H1 (cell line): Measurements from ENCODE around the gene AIM2. TPM values are rescaled to one million over a fixed set of nuclear protein-coding genes. Genes with fewer than 3 reads are reported as not detected.

Experiments used
- CTCF ChIA-PET: fragments of 300-600 bp; sonication (Branson Sonifier 250); formaldehyde crosslinking; loops from one replicate; lab custom pipeline; 2021; ENCODE audit not compliant: partially characterized antibody; lab: Charles Lee
- POLR2A ChIA-PET: fragments of 300-600 bp; sonication (Branson Sonifier 250); formaldehyde crosslinking; loops from one replicate; lab custom pipeline; 2021; ENCODE audit warnings: inconsistent platforms; ENCODE audit not compliant: partially characterized antibody; lab: Charles Lee
- DNase-seq, 2 experiments: peaks; one replicate each; pipeline versions ENCODE4 v3.0.0 to v3.0.0-alpha.2; 2010 to 2022; ENCODE audit warnings: low spot score in 2 of 2, low read depth in 1 of 2, mixed read lengths in 1 of 2
- FAIRE-seq: peaks from 2 replicates; lab custom pipeline; 2011; peaks lifted over from hg19 to GRCh38; lab: Jason Lieb, UNC
- H2AFZ ChIP-seq: 2 replicates; pipeline ENCODE4 v1.8.1; 2012; ENCODE audit warnings: low read length, inconsistent platforms
- H2AK5ac ChIP-seq: 2 replicates; pipeline ENCODE4 v1.6.1; 2013; ENCODE audit warnings: low read depth, low read length
- H2BK120ac ChIP-seq: replicated peaks from 2 replicates; pipeline ENCODE3; 2013; ENCODE audit warnings: low read depth, low read length, inconsistent platforms
- H2BK12ac ChIP-seq: 2 replicates; pipeline ENCODE4 v1.6.1; 2013; ENCODE audit warnings: low read depth, low read length
- H2BK15ac ChIP-seq: 2 replicates; pipeline ENCODE4 v1.6.1; 2013; ENCODE audit warnings: low read length
- H2BK20ac ChIP-seq: 2 replicates; pipeline ENCODE4 v1.6.1; 2013; ENCODE audit warnings: low read length
- H2BK5ac ChIP-seq: 2 replicates; pipeline ENCODE4 v1.6.1; 2013; ENCODE audit warnings: low read depth, low read length
- H3K14ac ChIP-seq: 2 replicates; pipeline ENCODE4 v1.6.1; 2013; ENCODE audit warnings: inconsistent platforms; ENCODE audit not compliant: insufficient read length
- H3K18ac ChIP-seq: 2 replicates; pipeline ENCODE4 v1.6.1; 2013; ENCODE audit warnings: low read length; ENCODE audit errors: extremely low read depth
- H3K23ac ChIP-seq: 2 replicates; pipeline ENCODE4 v1.6.1; 2013; ENCODE audit warnings: inconsistent platforms; ENCODE audit not compliant: insufficient read length
- H3K23me2 ChIP-seq: 2 replicates; pipeline ENCODE4 v1.6.1; 2013; ENCODE audit warnings: low read depth, low read length
- H3K27ac ChIP-seq: 2 replicates; pipeline ENCODE4 v1.6.1; 2011; ENCODE audit warnings: low read depth, low read length, inconsistent platforms
- H3K27me3 ChIP-seq, 4 experiments: replicated peaks in 1 of 4; 1 replicate in 1 of 4; 2 replicates in 3 of 4; pipeline versions ENCODE4 v1.6.1 to v1.8.1; 2011 to 2013; ENCODE audit warnings: low read length in 3 of 4, mild to moderate bottlenecking in 3 of 4, inconsistent platforms in 2 of 4, mixed read lengths in 2 of 4, moderate library complexity in 1 of 4; ENCODE audit not compliant: control insufficient read depth in 3 of 4, insufficient read depth in 3 of 4; ENCODE audit errors: extremely low read depth in 1 of 4
- H3K36me3 ChIP-seq, 4 experiments: 2 replicates each; pipeline versions ENCODE4 v1.6.1 to v1.8.1; 2011 to 2013; ENCODE audit warnings: mild to moderate bottlenecking in 4 of 4, low read length in 3 of 4, moderate library complexity in 2 of 4, control low read depth in 1 of 4, inconsistent platforms in 1 of 4; ENCODE audit not compliant: insufficient read depth in 4 of 4, control insufficient read depth in 2 of 4
- H3K4ac ChIP-seq: replicated peaks from 2 replicates; pipeline ENCODE3; 2013; ENCODE audit warnings: low read length, low read depth, mixed read lengths, inconsistent platforms; ENCODE audit not compliant: insufficient read length
- H3K4me1 ChIP-seq, 4 experiments: replicated peaks in 1 of 4; 1 replicate in 1 of 4; 2 replicates in 3 of 4; pipeline versions ENCODE4 v1.6.1 to v1.8.1; 2011 to 2013; ENCODE audit warnings: low read length in 3 of 4, inconsistent platforms in 2 of 4, mixed read lengths in 1 of 4; ENCODE audit not compliant: insufficient read depth in 4 of 4, control insufficient read depth in 3 of 4
- H3K4me2 ChIP-seq, 2 experiments: 2 replicates each; pipeline versions ENCODE4 v1.6.1 to v1.8.1; 2011 to 2013; ENCODE audit warnings: low read depth in 2 of 2, low read length in 2 of 2, control low read depth in 1 of 2, inconsistent platforms in 1 of 2, mild to moderate bottlenecking in 1 of 2; ENCODE audit not compliant: insufficient read depth in 1 of 2
- H3K4me3 ChIP-seq, 4 experiments: fragments of 200-600, 300-600 bp in 1 of 4; sonication (generic), shearing (Covaris generic), sonication (Bioruptor Twin) in 1 of 4; 2 replicates each; pipeline versions ENCODE4 v1.5.1 to v1.8.1; 2011 to 2016; ENCODE audit warnings: low read length in 4 of 4, low read depth in 3 of 4, control low read depth in 2 of 4, inconsistent platforms in 2 of 4, mild to moderate bottlenecking in 2 of 4, mixed read lengths in 1 of 4, moderate library complexity in 1 of 4; ENCODE audit not compliant: insufficient read depth in 2 of 4; ENCODE audit errors: extremely low read depth in 1 of 4
- H3K56ac ChIP-seq: replicated peaks from 2 replicates; pipeline ENCODE3; 2013; ENCODE audit warnings: low read depth, mild to moderate bottlenecking, mixed read lengths, low read length, inconsistent platforms; ENCODE audit not compliant: insufficient read length
- H3K79me1 ChIP-seq: 2 replicates; pipeline ENCODE4 v1.6.1; 2013; ENCODE audit warnings: low read depth, low read length, control low read depth
- H3K79me2 ChIP-seq, 2 experiments: 2 replicates each; pipeline versions ENCODE4 v1.6.1 to v1.8.1; 2012 to 2013; ENCODE audit warnings: low read length in 2 of 2, mild to moderate bottlenecking in 2 of 2, inconsistent platforms in 1 of 2; ENCODE audit not compliant: insufficient read depth in 2 of 2, control insufficient read depth in 1 of 2
- H3K9ac ChIP-seq, 4 experiments: replicated peaks in 1 of 4; 1 replicate in 1 of 4; 2 replicates in 3 of 4; pipeline versions ENCODE4 v1.6.1 to v1.8.1; 2011 to 2013; ENCODE audit warnings: low read depth in 3 of 4, low read length in 3 of 4, control low read depth in 2 of 4, mild to moderate bottlenecking in 2 of 4, moderate library complexity in 2 of 4, inconsistent platforms in 1 of 4; ENCODE audit errors: extremely low read depth in 1 of 4
- H3K9me3 ChIP-seq, 2 experiments: 2 replicates each; pipeline versions ENCODE4 v1.6.1 to v1.8.1; 2012 to 2013; ENCODE audit warnings: mild to moderate bottlenecking in 2 of 2, moderate library complexity in 2 of 2, control low read depth in 1 of 2, inconsistent platforms in 1 of 2, low read depth in 1 of 2, low read length in 1 of 2, mixed read lengths in 1 of 2; ENCODE audit not compliant: insufficient read depth in 2 of 2
- H4K20me1 ChIP-seq, 2 experiments: replicated peaks in 1 of 2; 2 replicates each; pipeline versions ENCODE3 to v1.8.1; 2011 to 2013; ENCODE audit warnings: inconsistent platforms in 2 of 2, low read length in 2 of 2, mild to moderate bottlenecking in 1 of 2; ENCODE audit not compliant: insufficient read depth in 2 of 2, control insufficient read depth in 1 of 2
- H4K5ac ChIP-seq: 2 replicates; pipeline ENCODE4 v1.6.1; 2013; ENCODE audit warnings: low read length, low read depth, mixed read lengths, inconsistent platforms; ENCODE audit not compliant: insufficient read length
- H4K8ac ChIP-seq: 2 replicates; pipeline ENCODE4 v1.8.0; 2013; ENCODE audit warnings: mild to moderate bottlenecking, moderate library complexity, low read length, inconsistent platforms; ENCODE audit not compliant: insufficient read depth; ENCODE audit errors: extremely low read depth
- H4K91ac ChIP-seq: replicated peaks from 2 replicates; pipeline ENCODE3; 2013; ENCODE audit warnings: low read length, mixed read lengths, inconsistent platforms; ENCODE audit not compliant: insufficient read length
- BRCA1 ChIP-seq: IDR thresholded peaks from 2 replicates; pipeline ENCODE4 v1.6.1; 2012; ENCODE audit warnings: low read depth, low read length, improper control_type of control experiment
- CREB1 ChIP-seq: IDR thresholded peaks from 2 replicates; pipeline ENCODE4 v1.6.1; 2012; ENCODE audit warnings: inconsistent platforms
- EP300 ChIP-seq, 2 experiments: IDR thresholded peaks; 1 replicate in 1 of 2; 2 replicates in 1 of 2; pipeline ENCODE4 v1.6.1; 2011 to 2012; ENCODE audit warnings: low read depth in 2 of 2, low read length in 2 of 2, mild to moderate bottlenecking in 2 of 2, borderline replicate concordance in 1 of 2, inconsistent platforms in 1 of 2, moderate library complexity in 1 of 2
- EZH2 ChIP-seq: fragments of 200-600 bp; sonication (generic); IDR thresholded peaks from 2 replicates; pipeline ENCODE4 v1.7.1; 2012; ENCODE audit warnings: low read depth, mild to moderate bottlenecking, moderate library complexity, low read length, inconsistent platforms; ENCODE audit not compliant: severe bottlenecking
- KDM4A ChIP-seq: IDR thresholded peaks from one replicate; pipeline ENCODE4 v1.7.1; 2012; ENCODE audit warnings: low read depth, mild to moderate bottlenecking, moderate library complexity, low read length, inconsistent platforms; ENCODE audit not compliant: severe bottlenecking
- RNF2 ChIP-seq: fragments of 200-900, 300-1000 bp; sonication (generic); IDR thresholded peaks from 2 replicates; pipeline ENCODE4 v1.7.1; 2016; ENCODE audit warnings: borderline replicate concordance, low read depth, mild to moderate bottlenecking, antibody characterized with exemption, low read length; ENCODE audit not compliant: poor library complexity, severe bottlenecking; ENCODE audit errors: missing control alignments
- SIX5 ChIP-seq: IDR thresholded peaks from 2 replicates; pipeline ENCODE4 v1.6.1; 2011; ENCODE audit warnings: mild to moderate bottlenecking, low read depth, low read length
- SP4 ChIP-seq: IDR thresholded peaks from 2 replicates; pipeline ENCODE4 v1.6.1; 2012; ENCODE audit warnings: low read length, inconsistent platforms
- SUZ12 ChIP-seq: fragments of 200-600 bp; sonication (generic); IDR thresholded peaks from 2 replicates; pipeline ENCODE4 v1.6.1; 2012; ENCODE audit warnings: mild to moderate bottlenecking, inconsistent platforms, low read length, moderate library complexity, mixed read lengths
- TAF7 ChIP-seq: optimal IDR thresholded peaks from 2 replicates; pipeline ENCODE3; 2011; ENCODE audit warnings: low read depth, mild to moderate bottlenecking, inconsistent platforms, low read length, moderate library complexity, borderline replicate concordance
- TBP ChIP-seq: IDR thresholded peaks from 2 replicates; pipeline ENCODE4 v1.6.1; 2011; ENCODE audit warnings: low read depth, low read length, improper control_type of control experiment
- TEAD4 ChIP-seq: IDR thresholded peaks from 2 replicates; pipeline ENCODE4 v1.6.1; 2012; ENCODE audit warnings: low read depth, low read length, inconsistent platforms, mixed read lengths
- WGBS, 2 experiments: shearing (Covaris generic) in 1 of 2; methylation state at CpG; one replicate each; pipeline versions ENCODE4 v1.1.6 to v1.1.7; 2013 to 2015; ENCODE audit warnings: low lambda C conversion rate in 2 of 2, mixed read lengths in 2 of 2, inconsistent platforms in 1 of 2, low coverage in 1 of 2, missing lambda C conversion rate in 1 of 2; ENCODE audit not compliant: insufficient replicate concordance in 2 of 2, insufficient coverage in 1 of 2, insufficient read length in 1 of 2; ENCODE audit errors: extremely low coverage in 1 of 2, missing lambda C conversion rate in 1 of 2; 5-methylcytosine and 5-hydroxymethylcytosine counted together
- polyA plus RNA-seq, 7 experiments: library from polyadenylated mRNA; depleted of rRNA in 3 of 7; stranded (reverse) in 5 of 7; unstranded in 2 of 7; fragments of >200 nt in 5 of 7; fragments of 200-250 nt in 2 of 7; gene quantifications; 1 replicate in 5 of 7; 2 replicates in 1 of 7; 4 replicates in 1 of 7; pipeline versions ENCODE4 v1.2.1 to v1.2.3, GENCODE V29; 2011 to 2013; ENCODE audit warnings: missing spikeins in 2 of 7, mixed read lengths in 2 of 7
- total RNA-seq: library from RNA; stranded (reverse); fragmentation: NEBNext Ultra II Directional; extraction: Animal tissue kit (Norgen Biotek cat#: 25700); gene quantifications from 2 replicates; pipeline ENCODE4 v1.2.1, GENCODE V29; 2021

AIM2 gene
- total and polyA plus RNA-seq, 2 of the 8 experiments (the other 6 are each of a cell fraction or from before 2014, with no cell fraction given): 0.21 to 2.1 TPM

DNA sequence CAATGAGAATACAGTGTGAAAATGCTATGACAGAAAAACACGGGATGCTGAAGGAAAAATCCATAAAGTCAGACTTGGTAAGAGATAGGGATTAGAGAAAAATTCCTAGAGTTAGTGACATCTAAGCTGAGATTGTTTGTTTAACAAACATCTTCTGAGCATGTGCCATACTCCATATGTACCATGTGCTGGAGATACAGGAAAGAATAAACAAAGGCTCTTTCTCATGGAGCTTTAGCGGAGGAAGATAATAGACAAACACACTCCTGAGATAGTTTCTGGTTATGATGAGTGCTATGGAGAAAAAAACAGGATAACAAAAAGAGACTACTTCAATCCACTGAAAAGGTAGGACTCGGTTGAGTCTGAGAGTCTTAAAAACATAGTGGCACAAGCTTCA, 22.0 kb upstream of the AIM2 start:
- Histone ChIP-seq H2BK15ac (no peak overlapping the region), H3K27ac (no peak overlapping the region), H3K9me3 (no peaks in the 10 kb centered on the region), H2AFZ (no peak overlapping the region), H2AK5ac (no peak overlapping the region), H3K4me1 (no peaks in the 10 kb centered on the region), H3K79me2 (no peaks in the 10 kb centered on the region), H4K8ac (no peak overlapping the region), H3K23ac (no peak overlapping the region), H3K14ac (no peak overlapping the region), H2BK12ac (no peak overlapping the region), H3K4me2 (no peak overlapping the region), H3K18ac (no peak overlapping the region), H3K56ac (no peak overlapping the region), H3K9ac (no peak overlapping the region), H3K4me3 (no peak overlapping the region), H3K23me2 (no peaks in the 10 kb centered on the region), H3K36me3 (no peaks in the 10 kb centered on the region), H2BK20ac (no peak overlapping the region), H3K79me1 (no peaks in the 10 kb centered on the region), H4K5ac (no peak overlapping the region), H3K27me3 (no peaks in the 10 kb centered on the region), H4K20me1 (no peaks in the 10 kb centered on the region), H3K4ac (no peak overlapping the region), H4K91ac (no peak overlapping the region), H2BK5ac (no peak overlapping the region), H2BK120ac (no peak overlapping the region)
- no peak for DNase-seq
- POLR2A ChIA-PET: no interaction called here
- no peak for FAIRE-seq
- no peak for TF ChIP-seq KDM4A
- TF ChIP-seq CREB1: no peak
- no peak for TF ChIP-seq BRCA1
- TF ChIP-seq TBP: no peak
- no peak for TF ChIP-seq RNF2
- no peak for TF ChIP-seq EZH2
- no peak for TF ChIP-seq SUZ12
- TF ChIP-seq TAF7: no peak
- TF ChIP-seq SIX5: no peak
- TF ChIP-seq EP300 (IDR thresholded peaks at IDR 0.05; ENCODE audit: borderline replicate concordance in 1 of 2, low read depth in 2 of 2, low read length in 2 of 2): no peak
- TF ChIP-seq TEAD4: no peak
- TF ChIP-seq SP4: no peak
- WGBS, 2 experiments: 96% methylated on average over 3 of the region's 3 CpGs; no CpG with 5 or more reads in 1 of the 2 experiments
- CTCF ChIA-PET: interaction anchor here (0.6 to 1.2 kb wide), 3 partner anchors 11 to 803 kb away, joined by 3 to 8 read pairs (median 3); no protein-coding TSS in a partner anchor
